HEK293 (cell line): Measurements from ENCODE around the gene HOXB7.

Experiments
- ZFP41 ChIP-seq: fragments of 450-650 bp; formaldehyde crosslinking; IDR thresholded peaks from 2 replicates; pipeline ENCODE4 v1.5.1; 2016; ENCODE audit warnings: missing biosample characterization, missing genetic modification characterization, borderline replicate concordance
- ZNF544 ChIP-seq: fragments of 450-650 bp; formaldehyde crosslinking; IDR thresholded peaks from 2 replicates; pipeline ENCODE4 v1.5.0; 2017; ENCODE audit warnings: missing biosample characterization, missing genetic modification characterization

GRCh38 chr17:48609759-48610281 lies 997 bp downstream of the HOXB7 start:
- no peak for TF ChIP-seq ZFP41 (tag by site-specific recombination)
- TF ChIP-seq ZNF544 (tag by site-specific recombination) = no peak
